Nephron (organoid): ENCODE data around the gene JPH4.

Source experiments
- H3K27ac Mint-ChIP-seq, 3 experiments: 2 replicates each; pipeline ENCODE4 v1.8.0; 2020; ENCODE audit warnings: mixed read lengths in 3 of 3, mild to moderate bottlenecking in 2 of 3, moderate library complexity in 1 of 3
- H3K27me3 Mint-ChIP-seq: 2 replicates; pipeline ENCODE4 v1.8.0; 2021; ENCODE audit warnings: low read depth, mild to moderate bottlenecking, moderate library complexity, mixed read lengths
- H3K36me3 Mint-ChIP-seq: 2 replicates; pipeline ENCODE4 v1.8.0; 2020; ENCODE audit warnings: low read depth, mixed read lengths
- H3K4me1 Mint-ChIP-seq: 2 replicates; pipeline ENCODE4 v1.8.0; 2020; ENCODE audit warnings: mixed read lengths
- H3K4me3 Mint-ChIP-seq, 3 experiments: 2 replicates each; pipeline ENCODE4 v1.8.0; 2020; ENCODE audit warnings: mild to moderate bottlenecking in 3 of 3, mixed read lengths in 3 of 3, moderate library complexity in 2 of 3
- H3K9me3 Mint-ChIP-seq: 2 replicates; pipeline ENCODE4 v1.8.0; 2020; ENCODE audit warnings: mixed read lengths
- TF ChIP-seq, protein P1 (sequence below), 3 experiments: fragments of 200-600 bp; sonication (generic); IDR thresholded peaks; one replicate each; pipeline ENCODE4 v1.5.0; 2021; ENCODE audit warnings: antibody characterized with exemption in 3 of 3; ENCODE audit not compliant: unreplicated experiment in 3 of 3

The JPH4 gene

DNA sequence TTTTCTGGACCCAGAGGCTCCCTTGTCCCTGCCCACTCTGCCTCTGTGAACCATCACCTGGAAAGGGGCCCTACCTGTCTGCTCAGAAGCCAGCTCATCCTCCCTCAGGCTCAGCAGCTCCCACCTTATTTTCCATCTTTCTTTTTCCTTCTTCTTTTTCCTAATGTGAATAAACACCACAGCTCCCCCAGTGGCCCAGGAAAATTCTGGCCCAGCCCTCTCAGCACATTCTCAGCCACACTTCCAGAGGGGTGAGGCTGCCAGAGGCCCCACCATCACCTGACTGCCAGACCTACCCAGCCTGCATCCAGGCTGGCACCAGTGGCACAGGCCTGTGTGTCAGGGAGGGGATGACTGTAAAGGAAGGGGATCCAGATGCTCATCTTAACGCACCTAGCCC is 50.0 kb downstream of the JPH4 start:
- TF ChIP-seq, protein P1, sequence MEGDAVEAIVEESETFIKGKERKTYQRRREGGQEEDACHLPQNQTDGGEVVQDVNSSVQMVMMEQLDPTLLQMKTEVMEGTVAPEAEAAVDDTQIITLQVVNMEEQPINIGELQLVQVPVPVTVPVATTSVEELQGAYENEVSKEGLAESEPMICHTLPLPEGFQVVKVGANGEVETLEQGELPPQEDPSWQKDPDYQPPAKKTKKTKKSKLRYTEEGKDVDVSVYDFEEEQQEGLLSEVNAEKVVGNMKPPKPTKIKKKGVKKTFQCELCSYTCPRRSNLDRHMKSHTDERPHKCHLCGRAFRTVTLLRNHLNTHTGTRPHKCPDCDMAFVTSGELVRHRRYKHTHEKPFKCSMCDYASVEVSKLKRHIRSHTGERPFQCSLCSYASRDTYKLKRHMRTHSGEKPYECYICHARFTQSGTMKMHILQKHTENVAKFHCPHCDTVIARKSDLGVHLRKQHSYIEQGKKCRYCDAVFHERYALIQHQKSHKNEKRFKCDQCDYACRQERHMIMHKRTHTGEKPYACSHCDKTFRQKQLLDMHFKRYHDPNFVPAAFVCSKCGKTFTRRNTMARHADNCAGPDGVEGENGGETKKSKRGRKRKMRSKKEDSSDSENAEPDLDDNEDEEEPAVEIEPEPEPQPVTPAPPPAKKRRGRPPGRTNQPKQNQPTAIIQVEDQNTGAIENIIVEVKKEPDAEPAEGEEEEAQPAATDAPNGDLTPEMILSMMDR (IDR thresholded peaks at IDR 0.05; ENCODE audit: unreplicated experiment in 3 of 3), result no peak
- Mint-ChIP-seq H3K36me3 (peaks cover 17% of the 10 kb centered on the region), H3K4me1 (peaks cover 28% of the 10 kb centered on the region), H3K27ac (peak overlapping the region; percentile 84 to 98 (median 94)), H3K4me3 (no peak overlapping the region), H3K9me3 (no peaks in the 10 kb centered on the region), H3K27me3 (no peaks in the 10 kb centered on the region)

DNA sequence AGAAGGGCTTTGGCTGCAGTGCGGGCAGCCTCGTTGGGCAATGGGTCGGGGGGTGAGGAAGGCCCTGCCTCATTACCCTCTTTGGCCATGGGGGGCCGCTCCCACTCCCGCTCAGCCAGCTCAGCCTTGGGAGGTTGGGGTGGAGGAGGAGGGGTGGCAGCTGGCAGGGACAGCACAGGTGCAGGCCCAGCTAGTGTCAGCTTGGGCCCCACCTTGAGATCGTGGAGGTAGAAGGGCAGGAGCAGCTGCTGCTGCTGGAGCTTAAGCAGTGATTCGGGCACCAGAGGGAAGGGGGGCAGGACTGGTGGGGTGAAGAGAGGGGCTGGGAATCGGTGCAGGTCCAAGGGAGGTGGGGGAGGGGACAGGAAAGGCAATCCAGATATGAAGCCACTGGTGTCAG is 53.0 kb downstream of the JPH4 start:
- H3K4me3 Mint-ChIP-seq, result no peak overlapping the region
- TF ChIP-seq, protein P1 (IDR thresholded peaks at IDR 0.05; ENCODE audit: unreplicated experiment in 3 of 3), result no peak
- peaks cover 17% of the 10 kb centered on the region for H3K36me3 Mint-ChIP-seq
- H3K27me3 Mint-ChIP-seq, result no peaks in the 10 kb centered on the region
- H3K27ac Mint-ChIP-seq, result no peak overlapping the region
- peaks cover 21% of the 10 kb centered on the region for H3K4me1 Mint-ChIP-seq
- no peaks in the 10 kb centered on the region for H3K9me3 Mint-ChIP-seq

DNA sequence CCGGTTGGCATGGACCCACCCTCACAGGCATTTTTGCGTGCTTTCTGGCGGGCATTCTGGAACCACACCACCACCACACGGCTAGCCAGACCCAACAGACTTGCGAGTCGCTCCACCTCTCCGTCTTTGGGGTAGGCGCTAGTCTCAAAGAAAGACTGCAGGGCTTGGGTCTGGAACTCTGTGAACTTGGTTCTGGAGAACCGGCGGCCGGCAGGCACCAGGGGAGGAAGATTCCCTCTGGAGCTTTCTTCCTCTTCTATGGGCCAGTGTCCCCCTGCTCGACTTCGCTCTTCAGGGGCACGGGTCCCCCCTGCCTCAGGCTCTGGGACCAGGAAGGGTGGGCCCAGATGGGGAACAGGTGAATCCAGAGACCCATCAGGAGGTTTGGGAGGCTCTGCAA is 53.6 kb downstream of the JPH4 start:
- Mint-ChIP-seq H3K27me3 (no peaks in the 10 kb centered on the region), H3K4me3 (no peak overlapping the region), H3K9me3 (no peaks in the 10 kb centered on the region), H3K27ac (no peak overlapping the region), H3K36me3 (peaks cover 17% of the 10 kb centered on the region), H3K4me1 (peaks cover 14% of the 10 kb centered on the region)
- TF ChIP-seq, protein P1 (IDR thresholded peaks at IDR 0.05; ENCODE audit: unreplicated experiment in 3 of 3), result no peak

DNA sequence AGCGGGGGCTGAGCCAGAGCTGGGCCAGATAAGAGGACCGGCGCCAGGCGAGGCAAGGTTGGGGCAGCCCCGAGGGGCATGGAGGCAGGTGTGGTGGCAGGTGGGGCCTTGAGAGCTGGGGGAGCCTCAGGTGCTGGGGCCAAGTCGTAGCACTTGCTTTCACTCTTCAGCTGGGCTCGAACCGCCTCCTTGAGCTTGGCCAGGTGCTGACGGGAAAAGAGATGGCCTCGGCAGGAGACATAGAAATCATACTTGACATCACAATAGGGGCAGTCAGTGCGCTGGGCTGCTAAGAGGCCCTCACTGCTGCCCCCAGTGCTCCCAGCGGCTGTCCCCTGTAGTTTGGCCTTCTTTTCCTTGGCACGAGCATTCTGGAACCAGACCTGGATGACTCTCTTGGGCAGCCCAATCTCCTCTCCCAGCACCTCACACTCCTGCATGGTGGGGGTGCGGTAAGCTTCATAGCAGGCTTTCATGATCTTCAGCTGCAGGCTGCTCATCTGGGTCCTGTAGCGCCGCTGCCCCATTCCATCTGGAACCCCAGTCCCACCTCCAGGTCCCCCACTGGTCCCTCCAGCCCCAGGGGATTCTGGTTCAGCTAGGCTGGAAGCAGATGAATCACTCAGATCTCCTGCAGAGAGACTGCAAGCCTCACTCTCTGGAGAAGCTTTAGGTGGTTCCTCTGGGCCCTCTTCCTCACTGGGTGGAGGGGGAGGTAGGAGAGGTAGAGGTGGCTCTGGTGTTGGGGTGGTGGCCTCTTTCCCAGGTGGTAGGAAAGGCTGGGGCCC is 55.2 kb downstream of the JPH4 start:
- Mint-ChIP-seq H3K4me1 (no peaks in the 10 kb centered on the region), H3K9me3 (no peaks in the 10 kb centered on the region), H3K4me3 (no peak overlapping the region), H3K27ac (no peak overlapping the region), H3K27me3 (no peaks in the 10 kb centered on the region), H3K36me3 (peaks cover 14% of the 10 kb centered on the region)
- TF ChIP-seq, protein P1 (IDR thresholded peaks at IDR 0.05; ENCODE audit: unreplicated experiment in 3 of 3), result no peak

DNA sequence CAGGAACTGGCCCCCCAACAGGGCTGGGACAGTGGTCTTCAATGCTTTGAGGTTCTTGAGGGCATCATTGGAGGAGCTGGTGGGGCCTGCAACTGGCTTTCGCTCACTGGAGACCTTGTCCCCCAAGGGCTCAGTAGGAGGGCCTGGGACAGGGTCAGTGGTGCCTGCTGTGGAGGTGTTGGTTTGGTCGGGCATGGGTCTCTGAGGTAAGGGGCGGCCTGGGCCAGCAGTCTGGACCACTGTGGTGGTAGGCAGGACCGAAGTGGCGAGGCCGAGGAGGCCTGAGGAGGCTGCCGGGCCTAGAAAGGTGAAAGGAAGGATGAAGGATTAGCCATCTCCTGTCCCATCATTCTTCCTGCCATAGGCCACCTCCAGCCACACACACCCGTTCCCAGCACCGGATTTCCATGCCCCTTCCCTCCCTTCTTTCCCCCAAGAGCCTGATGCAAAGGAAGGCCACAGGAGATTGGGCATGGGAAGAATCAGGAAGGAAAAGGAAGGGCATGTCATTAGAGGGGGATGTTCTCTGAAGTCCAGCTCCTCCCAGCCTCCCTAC is 55.9 kb downstream of the JPH4 start:
- no peaks in the 10 kb centered on the region for H3K27me3 Mint-ChIP-seq
- TF ChIP-seq, protein P1 (IDR thresholded peaks at IDR 0.05; ENCODE audit: unreplicated experiment in 3 of 3), result no peak
- H3K4me1 Mint-ChIP-seq, result no peaks in the 10 kb centered on the region
- peaks cover 10% of the 10 kb centered on the region for H3K36me3 Mint-ChIP-seq
- no peak overlapping the region for H3K27ac Mint-ChIP-seq
- no peak overlapping the region for H3K4me3 Mint-ChIP-seq
- H3K9me3 Mint-ChIP-seq, result no peaks in the 10 kb centered on the region
